H9 (cell line): Measurements from ENCODE around the gene MTG2. TPM values are rescaled to one million over a fixed set of nuclear protein-coding genes. Genes with fewer than 3 reads are reported as not detected.

ENCODE experiments used
- DNase-seq: peaks from one replicate; pipeline ENCODE4 v3.0.0-alpha.2; 2017
- H2AFZ ChIP-seq: one replicate; pipeline ENCODE4 v1.6.1; 2013; ENCODE audit warnings: mild to moderate bottlenecking, low read length, control low read depth, moderate library complexity
- H2AK5ac ChIP-seq: 2 replicates; pipeline ENCODE4 v1.6.1; 2013; ENCODE audit warnings: low read length, control low read depth, mixed read lengths; ENCODE audit not compliant: insufficient read length
- H2BK120ac ChIP-seq: one replicate; pipeline ENCODE4 v1.6.1; 2013; ENCODE audit warnings: low read depth, mild to moderate bottlenecking, low read length, control low read depth, inconsistent platforms; ENCODE audit not compliant: poor library complexity, severe bottlenecking
- H2BK12ac ChIP-seq: 2 replicates; pipeline ENCODE4 v1.6.1; 2013; ENCODE audit warnings: low read length, control low read depth, mixed read lengths, low read depth; ENCODE audit not compliant: insufficient read length
- H2BK15ac ChIP-seq: 2 replicates; pipeline ENCODE4 v1.6.1; 2013; ENCODE audit warnings: low read depth, low read length, control low read depth
- H2BK20ac ChIP-seq: one replicate; pipeline ENCODE4 v1.6.1; 2013; ENCODE audit warnings: low read depth, mild to moderate bottlenecking, low read length, control low read depth, inconsistent platforms; ENCODE audit not compliant: poor library complexity, severe bottlenecking
- H2BK5ac ChIP-seq: 2 replicates; pipeline ENCODE4 v1.6.1; 2013; ENCODE audit warnings: low read length, control low read depth, mixed read lengths; ENCODE audit not compliant: insufficient read length
- H3K14ac ChIP-seq: 2 replicates; pipeline ENCODE4 v1.6.1; 2013; ENCODE audit warnings: low read length, control low read depth; ENCODE audit not compliant: insufficient read depth
- H3K18ac ChIP-seq: 2 replicates; pipeline ENCODE4 v1.6.1; 2013; ENCODE audit warnings: low read depth, mild to moderate bottlenecking, mixed read lengths, low read length, control low read depth; ENCODE audit not compliant: insufficient read length
- H3K23ac ChIP-seq: 2 replicates; pipeline ENCODE4 v1.6.1; 2013; ENCODE audit warnings: low read length, control low read depth, mixed read lengths, low read depth; ENCODE audit not compliant: insufficient read length
- H3K23me2 ChIP-seq: 2 replicates; pipeline ENCODE4 v1.6.1; 2013; ENCODE audit warnings: low read depth, mild to moderate bottlenecking, mixed read lengths, low read length, control low read depth; ENCODE audit not compliant: insufficient read length, poor library complexity, severe bottlenecking
- H3K27ac ChIP-seq: 2 replicates; pipeline ENCODE4 v1.5.1; 2013; ENCODE audit warnings: low read length, control low read depth, mixed read lengths, low read depth; ENCODE audit not compliant: insufficient read length
- H3K27me3 ChIP-seq: 2 replicates; pipeline ENCODE4 v1.6.1; 2013; ENCODE audit warnings: low read length, control low read depth, inconsistent platforms; ENCODE audit not compliant: insufficient read depth
- H3K4ac ChIP-seq: 2 replicates; pipeline ENCODE4 v1.6.1; 2013; ENCODE audit warnings: low read depth, mild to moderate bottlenecking, control low read depth, inconsistent platforms, low read length, moderate library complexity
- H3K4me1 ChIP-seq: 2 replicates; pipeline ENCODE4 v1.6.1; 2013; ENCODE audit warnings: low read length, control low read depth, inconsistent platforms; ENCODE audit not compliant: insufficient read depth
- H3K4me2 ChIP-seq: 2 replicates; pipeline ENCODE4 v1.6.1; 2013; ENCODE audit warnings: low read length, control low read depth, mixed read lengths; ENCODE audit not compliant: insufficient read length, insufficient read depth
- H3K56ac ChIP-seq: 2 replicates; pipeline ENCODE4 v1.6.1; 2013; ENCODE audit warnings: low read depth, mild to moderate bottlenecking, mixed read lengths, low read length, control low read depth; ENCODE audit not compliant: insufficient read length
- H3K79me1 ChIP-seq: 2 replicates; pipeline ENCODE4 v1.6.1; 2013; ENCODE audit warnings: low read depth, mild to moderate bottlenecking, moderate library complexity, low read length, control low read depth, inconsistent platforms; ENCODE audit not compliant: insufficient read depth, poor library complexity, severe bottlenecking
- H3K79me2 ChIP-seq: 2 replicates; pipeline ENCODE4 v1.6.1; 2013; ENCODE audit warnings: low read length, control low read depth, inconsistent platforms; ENCODE audit not compliant: insufficient read depth
- H3K9ac ChIP-seq: 2 replicates; pipeline ENCODE4 v1.6.1; 2013; ENCODE audit warnings: low read length, control low read depth, mixed read lengths; ENCODE audit not compliant: insufficient read length; ENCODE audit errors: extremely low read depth
- H3K9me3 ChIP-seq: one replicate; pipeline ENCODE4 v1.6.1; 2013; ENCODE audit warnings: low read depth, low read length, inconsistent platforms; ENCODE audit not compliant: control insufficient read depth
- H3T11ph ChIP-seq: one replicate; pipeline ENCODE4 v1.6.1; 2013; ENCODE audit warnings: mild to moderate bottlenecking, low read length, control low read depth, inconsistent platforms
- H4K20me1 ChIP-seq: one replicate; pipeline ENCODE4 v1.6.1; 2013; ENCODE audit not compliant: control insufficient read depth, insufficient read length, insufficient read depth
- H4K5ac ChIP-seq: 2 replicates; pipeline ENCODE4 v1.6.1; 2013; ENCODE audit warnings: low read depth, mild to moderate bottlenecking, mixed read lengths, low read length, control low read depth; ENCODE audit not compliant: insufficient read length
- H4K8ac ChIP-seq: replicated peaks from 2 replicates; pipeline ENCODE4 v1.6.1; 2013; ENCODE audit warnings: low read length, control low read depth, mixed read lengths, low read depth; ENCODE audit not compliant: insufficient read length
- H4K91ac ChIP-seq: 2 replicates; pipeline ENCODE4 v1.6.1; 2013; ENCODE audit warnings: low read depth, mild to moderate bottlenecking, moderate library complexity, mixed read lengths, low read length, control low read depth; ENCODE audit not compliant: insufficient read length
- H3K27ac Mint-ChIP-seq, 3 experiments: 2 replicates in 2 of 3; 3 replicates in 1 of 3; pipeline ENCODE4 v1.8.0; 2020 to 2021; ENCODE audit warnings: mixed read lengths in 3 of 3, mild to moderate bottlenecking in 1 of 3, moderate library complexity in 1 of 3
- H3K27me3 Mint-ChIP-seq: 2 replicates; pipeline ENCODE4 v1.8.0; 2021; ENCODE audit warnings: low read depth, mild to moderate bottlenecking, moderate library complexity, mixed read lengths
- H3K36me3 Mint-ChIP-seq, 3 experiments: 2 replicates in 2 of 3; 3 replicates in 1 of 3; pipeline ENCODE4 v1.8.0; 2020 to 2021; ENCODE audit warnings: low read depth in 3 of 3, mixed read lengths in 3 of 3; ENCODE audit not compliant: insufficient read depth in 1 of 3
- H3K4me1 Mint-ChIP-seq, 2 experiments: 2 replicates each; pipeline ENCODE4 v1.8.0; 2020; ENCODE audit warnings: mixed read lengths in 2 of 2
- H3K4me3 Mint-ChIP-seq, 2 experiments: 2 replicates in 1 of 2; 3 replicates in 1 of 2; pipeline ENCODE4 v1.8.0; 2020 to 2021; ENCODE audit warnings: mild to moderate bottlenecking in 2 of 2, mixed read lengths in 2 of 2, moderate library complexity in 1 of 2
- H3K9me3 Mint-ChIP-seq, 2 experiments: 2 replicates in 1 of 2; 3 replicates in 1 of 2; pipeline ENCODE4 v1.8.0; 2020; ENCODE audit warnings: mild to moderate bottlenecking in 2 of 2, mixed read lengths in 2 of 2, moderate library complexity in 1 of 2
- CTCF ChIP-seq: fragments of 200-600 bp; sonication (generic); conservative IDR thresholded peaks from 3 replicates; pipeline ENCODE4 v1.8.0; 2021; ENCODE audit warnings: antibody characterized with exemption, mild to moderate bottlenecking
- WGBS: extraction: QIAGEN DNeasy Blood & Tissue Kit; methylation state at CpG from one replicate; pipeline ENCODE4 v1.1.7; 2013; ENCODE audit warnings: missing lambda C conversion rate, low lambda C conversion rate, mixed read lengths; ENCODE audit not compliant: insufficient read length; ENCODE audit errors: extremely low coverage; 5-methylcytosine and 5-hydroxymethylcytosine counted together
- total RNA-seq: library from RNA; stranded (reverse); gene quantifications from 2 replicates; pipeline ENCODE4 v1.2.1, GENCODE V29; 2021

The MTG2 gene
- total RNA-seq, 1 experiment from 2014 or later: 25.1 TPM

- H2BK20ac ChIP-seq: no peak overlapping the region
- Mint-ChIP-seq H3K9me3 (no peaks in the 10 kb centered on the region), H3K27ac (no peak overlapping the region), H3K27me3 (no peaks in the 10 kb centered on the region; the same call in 1 of the 2 replicates), H3K4me3 (no peak overlapping the region), H3K36me3 (peaks cover 9 to 48% (median 33%) of the 10 kb centered on the region in 3 experiments), H3K4me1 (no peaks in the 10 kb centered on the region)
- no peak for TF ChIP-seq CTCF
- H2BK15ac ChIP-seq: no peak overlapping the region
- no peak overlapping the region for H3K18ac ChIP-seq
- no peaks in the 10 kb centered on the region for H4K20me1 ChIP-seq
- H3K9me3 ChIP-seq: no peaks in the 10 kb centered on the region
- H3K9ac ChIP-seq: no peak overlapping the region
- H3K4me2 ChIP-seq: no peak overlapping the region
- no peak overlapping the region for H3T11ph ChIP-seq
- no peaks in the 10 kb centered on the region for H3K4me1 ChIP-seq
- no peaks in the 10 kb centered on the region for H3K27me3 ChIP-seq
- WGBS: no CpG with 5 or more reads among the region's 18 CpGs
- H4K8ac ChIP-seq: no peak overlapping the region
- no peak overlapping the region for H3K56ac ChIP-seq
- no peaks in the 10 kb centered on the region for H3K79me1 ChIP-seq
- no peak overlapping the region for H3K23ac ChIP-seq
- H3K4ac ChIP-seq: no peak overlapping the region
- no peak for DNase-seq
- no peak overlapping the region for H3K27ac ChIP-seq
- H4K5ac ChIP-seq: no peak overlapping the region
- no peaks in the 10 kb centered on the region for H3K79me2 ChIP-seq
- H4K91ac ChIP-seq: no peak overlapping the region
- no peak overlapping the region for H2AK5ac ChIP-seq
- no peaks in the 10 kb centered on the region for H3K23me2 ChIP-seq
- no peak overlapping the region for H3K14ac ChIP-seq
- H2BK120ac ChIP-seq: no peak overlapping the region
- no peak overlapping the region for H2BK5ac ChIP-seq
- no peak overlapping the region for H2BK12ac ChIP-seq
- H2AFZ ChIP-seq: no peak overlapping the region
Measured at GRCh38 chr20:62172666-62173065, 10.2 kb upstream of the MTG2 start.
